SIG-M5 treated with dmso at 0.1 percent for 504 hours (cell line): ENCODE measurements around the gene TPGS1.
A peak's percentile ranks its signal among the peaks of the same experiment; 100 is the strongest.

ENCODE experiments used
- DNase-seq: peaks from one replicate; lab custom pipeline; 2025; ENCODE audit not compliant: unreplicated experiment; lab: John Stamatoyannopoulos, UW

TPGS1 gene, protein sequence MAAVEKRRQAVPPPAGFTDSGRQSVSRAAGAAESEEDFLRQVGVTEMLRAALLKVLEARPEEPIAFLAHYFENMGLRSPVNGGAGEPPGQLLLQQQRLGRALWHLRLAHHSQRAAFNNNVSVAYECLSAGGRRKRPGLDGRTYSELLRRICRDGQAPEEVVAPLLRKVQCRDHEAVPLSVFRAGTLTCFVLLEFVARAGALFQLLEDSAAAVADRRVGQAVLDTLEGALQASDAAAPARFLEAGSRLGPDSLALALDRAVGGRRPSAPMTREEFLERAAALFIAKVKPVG

DNA sequence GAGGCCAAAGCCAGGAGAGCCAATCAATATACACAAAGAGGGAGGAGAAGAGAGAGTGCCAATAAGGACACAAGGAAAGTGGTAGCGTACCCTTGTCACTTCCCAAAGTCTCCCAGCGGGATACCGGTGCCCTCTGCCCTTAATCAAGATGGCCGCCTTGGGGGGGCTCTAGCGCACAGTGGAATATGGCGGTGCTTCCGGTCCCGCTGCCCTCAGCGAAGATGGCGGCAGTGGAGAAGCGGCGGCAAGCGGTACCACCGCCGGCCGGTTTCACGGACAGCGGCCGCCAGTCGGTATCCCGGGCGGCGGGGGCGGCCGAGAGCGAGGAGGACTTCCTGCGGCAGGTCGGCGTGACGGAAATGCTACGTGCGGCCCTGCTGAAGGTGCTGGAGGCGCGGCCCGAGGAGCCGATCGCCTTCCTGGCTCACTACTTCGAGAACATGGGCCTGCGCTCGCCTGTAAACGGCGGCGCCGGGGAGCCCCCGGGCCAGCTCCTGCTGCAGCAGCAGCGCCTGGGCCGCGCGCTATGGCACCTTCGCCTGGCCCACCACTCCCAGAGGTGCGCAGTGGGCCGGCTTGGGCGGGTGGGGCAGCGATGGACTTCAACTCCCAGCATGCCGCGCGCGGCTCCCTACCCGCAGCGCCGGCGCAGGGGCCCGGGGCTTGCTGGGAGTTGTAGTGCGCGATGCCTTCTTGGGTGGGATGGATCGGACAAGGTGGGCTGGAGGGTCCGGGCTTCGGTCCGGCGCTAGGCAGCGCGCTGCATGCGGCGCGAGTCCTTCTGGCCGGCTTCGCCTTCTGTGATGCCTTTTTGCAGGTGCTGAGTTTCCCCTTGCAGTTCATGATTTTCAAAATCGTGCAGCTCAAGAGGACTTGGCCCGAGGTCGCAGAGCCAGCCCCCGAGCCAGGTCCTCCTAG lies at the start of gene TPGS1:
TSS of gene TPGS1 (plus strand) at position 212 of the 918 bp plus-strand sequence. CDS start at position 222, 10 bp downstream.
- DNase-seq, result peak; percentile 56

GRCh38 chr19:457636-458035 lies 49.7 kb upstream of the TPGS1 start:
- DNase-seq, result no peak

DNA sequence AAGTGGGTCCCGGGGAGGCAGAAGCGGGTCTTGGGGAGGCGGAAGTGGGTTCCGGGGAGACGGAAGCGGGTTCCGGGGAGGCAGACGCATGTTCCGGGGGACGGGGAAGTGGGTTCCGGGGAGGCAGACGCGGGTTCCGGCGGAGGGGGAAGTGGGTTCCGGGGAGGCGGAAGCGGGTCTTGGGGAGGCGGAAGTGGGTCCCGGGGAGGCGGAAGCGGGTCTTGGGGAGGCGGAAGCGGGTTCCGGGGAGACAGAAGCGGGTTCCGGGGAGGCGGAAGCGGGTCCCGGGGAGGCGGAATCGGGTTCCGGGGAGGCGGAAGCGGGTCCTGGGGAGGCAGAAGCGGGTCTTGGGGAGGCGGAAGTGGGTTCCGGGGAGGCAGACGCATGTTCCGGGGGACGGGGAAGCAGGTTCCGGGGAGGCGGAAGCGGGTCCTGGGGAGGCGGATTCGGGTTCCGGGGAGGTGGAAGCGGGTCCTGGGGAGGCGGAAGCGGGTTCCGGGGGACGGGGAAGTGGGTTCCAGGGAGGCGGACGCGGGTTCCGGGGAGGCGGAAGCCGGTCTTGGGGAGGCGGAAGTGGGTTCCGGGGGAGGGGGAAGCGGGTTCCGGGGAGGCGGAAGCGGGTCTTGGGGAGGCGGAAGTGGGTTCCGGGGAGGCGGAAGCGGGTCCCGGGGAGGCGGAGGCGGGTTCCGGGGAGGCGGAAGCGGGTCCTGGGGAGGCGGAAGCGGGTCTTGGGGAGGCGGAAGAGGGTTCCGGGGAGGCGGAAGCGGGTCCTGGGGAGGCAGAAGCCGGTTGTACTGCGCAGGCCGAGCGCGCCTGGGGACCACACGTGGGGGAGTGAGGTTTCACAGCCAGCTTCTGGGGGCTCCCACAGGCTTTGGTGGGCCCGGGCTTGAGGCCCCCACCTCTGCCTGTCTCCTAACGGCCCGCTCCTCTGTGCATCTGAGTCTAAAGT lies 48.9 kb upstream of the TPGS1 start:
- no peak for DNase-seq

- no peak for DNase-seq
Observed at GRCh38 chr19:459724-460511, 47.4 kb upstream of the TPGS1 start.

- no peak for DNase-seq
Observed at GRCh38 chr19:460877-461720, 46.2 kb upstream of the TPGS1 start, which contains the start of gene SHC2. Gene SHC2 (minus strand): TSS chr19:461033. CDS start chr19:460996, 37 bp downstream.

GRCh38 chr19:461721-462551 lies 45.4 kb upstream of the TPGS1 start:
- DNase-seq, result no peak

GRCh38 chr19:463483-464207 lies 43.7 kb upstream of the TPGS1 start:
- DNase-seq, result no peak

DNA sequence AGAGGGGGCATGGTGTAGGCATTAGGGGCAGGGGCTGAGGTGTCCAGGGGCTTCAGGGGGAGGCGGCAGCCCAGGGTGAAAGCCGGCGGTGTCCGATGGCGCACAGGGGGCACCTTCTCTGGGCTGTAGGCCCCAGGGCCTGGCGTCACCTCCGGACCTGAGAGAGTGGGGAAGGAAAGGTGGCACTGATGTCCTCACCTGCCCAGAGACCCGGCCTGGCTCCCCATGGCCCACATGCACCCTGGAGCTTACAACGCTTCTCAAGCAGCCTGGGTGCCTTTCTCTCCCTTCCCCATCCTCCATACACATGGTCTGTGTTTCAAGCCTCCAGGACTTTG lies 43.1 kb upstream of the TPGS1 start:
- no peak for DNase-seq

- DNase-seq, result no peak
Observed at GRCh38 chr19:465056-465816, 42.1 kb upstream of the TPGS1 start.

DNA sequence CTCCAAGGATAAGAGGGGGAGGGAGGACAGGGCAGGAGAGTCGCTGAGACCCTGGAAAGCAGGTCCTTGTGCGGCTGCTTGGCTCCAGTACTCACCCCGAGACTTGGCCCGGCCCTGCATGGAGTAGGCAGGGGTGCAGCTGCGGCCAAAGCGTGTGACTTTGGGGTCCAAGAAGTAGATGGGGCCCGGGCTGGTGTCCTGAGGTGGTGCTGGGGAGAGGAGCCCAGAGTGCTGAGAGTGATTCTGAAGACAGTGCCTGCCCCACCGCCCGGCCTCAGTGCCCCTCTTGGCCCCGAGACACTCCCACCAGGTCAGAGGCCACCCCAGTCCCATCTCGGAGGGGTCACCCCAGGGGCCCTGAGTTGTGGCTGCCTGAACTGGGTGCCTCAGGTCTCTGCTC lies 39.7 kb upstream of the TPGS1 start:
- DNase-seq, result no peak

DNA sequence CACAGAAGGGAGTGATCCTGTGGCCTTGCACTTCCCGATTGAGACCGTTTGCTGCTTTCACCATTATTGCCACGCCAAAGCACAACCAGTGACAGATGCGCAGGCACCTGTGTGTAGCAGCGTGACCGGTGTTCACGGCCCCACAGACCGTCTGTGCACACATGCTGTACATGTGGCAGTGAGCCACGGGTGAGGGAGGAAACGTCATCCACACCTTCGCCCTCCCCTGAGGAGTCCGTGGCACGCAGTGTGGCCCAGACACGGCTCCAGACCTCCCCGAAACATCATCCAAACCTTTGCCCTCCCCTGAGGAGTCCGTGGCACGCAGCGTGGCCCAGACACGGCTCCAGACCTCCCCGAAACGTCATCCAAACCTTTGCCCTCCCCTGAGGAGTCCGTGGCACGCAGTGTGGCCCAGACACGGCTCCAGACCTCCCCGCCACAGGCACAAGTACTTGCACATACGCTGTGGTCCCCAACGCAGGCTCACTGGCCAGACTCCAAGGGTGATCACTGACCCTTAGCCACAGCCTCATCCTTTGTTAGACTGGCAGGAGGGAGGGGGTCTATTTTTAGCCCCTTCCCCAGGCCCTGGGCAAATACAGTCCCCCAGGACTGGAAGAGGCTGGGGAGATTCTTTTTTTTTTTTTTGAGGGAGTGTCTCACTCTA lies 38.6 kb upstream of the TPGS1 start:
- no peak for DNase-seq

DNA sequence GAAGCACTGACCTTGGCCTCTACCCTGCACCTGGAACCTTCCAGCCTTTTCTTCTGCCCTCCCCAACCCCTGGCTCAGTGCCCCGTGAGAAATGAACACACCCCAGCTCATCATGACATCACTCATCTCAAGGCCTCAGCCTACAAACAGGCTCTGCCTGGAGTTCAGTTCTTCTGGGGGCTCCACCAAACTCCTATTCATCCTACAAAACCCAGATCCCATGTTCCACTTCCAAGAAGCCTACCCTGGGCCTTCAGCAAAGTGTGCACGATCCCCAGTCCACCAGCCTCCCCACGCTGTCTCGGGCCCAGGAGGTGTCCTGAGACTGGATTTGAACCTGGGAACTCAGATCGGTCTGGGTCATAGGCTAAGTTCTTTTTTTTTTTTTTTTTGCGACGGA lies 37.5 kb upstream of the TPGS1 start:
- no peak for DNase-seq

- DNase-seq, result no peak
Observed at GRCh38 chr19:470701-471100, 36.6 kb upstream of the TPGS1 start.

- no peak for DNase-seq
Observed at GRCh38 chr19:472005-472858, 35.1 kb upstream of the TPGS1 start.
